Measurements from ENCODE around the gene ODC1. TPM values are rescaled to one million over a fixed set of nuclear protein-coding genes. Genes with fewer than 3 reads are reported as not detected.

The ODC1 gene
- total and polyA plus RNA-seq, 8 donors: 55.0 to 243 (median 214) TPM

- Histone ChIP-seq H3K36me3 (peaks cover 0 to 25% of the 10 kb centered on the region in 2 donors), H3K27ac (no peak overlapping the region), H3K27me3 (no peaks in the 10 kb centered on the region), H3K9me3 (no peaks in the 10 kb centered on the region), H3K4me1 (peaks cover 0 to 23% of the 10 kb centered on the region in 2 donors), H3K4me3 (no peak overlapping the region)
- no peak for DNase-seq
- no peak for TF ChIP-seq CTCF (IDR thresholded peaks at IDR 0.05)
- ATAC-seq: no peak
- intact Hi-C loops (cut with DNase I): no loop called here
Measured at GRCh38 chr2:10414591-10414990, 33.5 kb downstream of the ODC1 start.

DNA sequence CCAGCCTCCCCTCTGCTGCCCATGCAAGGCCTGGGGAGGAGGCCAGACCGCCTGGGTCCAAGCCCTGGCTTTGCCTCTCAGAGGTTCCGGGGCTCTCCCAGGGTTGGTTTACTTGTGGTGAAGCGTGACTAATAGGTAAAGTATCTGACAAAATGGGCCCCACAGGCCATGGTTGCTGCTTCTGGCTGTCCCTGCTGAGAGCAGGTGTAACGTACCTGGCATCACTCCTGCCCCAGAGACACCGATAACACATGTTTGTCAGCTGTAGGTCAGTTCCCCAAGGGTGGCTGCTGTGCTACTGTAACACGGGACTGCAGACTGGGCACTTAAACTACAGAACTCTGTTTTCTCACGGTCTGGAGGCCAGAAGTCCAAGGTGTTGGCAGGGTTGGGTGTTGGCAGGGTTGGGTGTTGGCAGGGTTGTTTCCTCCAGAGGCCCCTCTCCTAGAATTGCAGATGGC lies 34.1 kb downstream of the ODC1 start:
- no peak for TF ChIP-seq CTCF (IDR thresholded peaks at IDR 0.05)
- Histone ChIP-seq H3K9me3 (no peaks in the 10 kb centered on the region), H3K4me1 (peaks cover 0 to 29% of the 10 kb centered on the region in 2 donors), H3K27me3 (no peaks in the 10 kb centered on the region), H3K27ac (no peak overlapping the region), H3K4me3 (no peak overlapping the region), H3K36me3 (peaks cover 0 to 21% of the 10 kb centered on the region in 2 donors)
- ATAC-seq (peak; percentile 30), DNase-seq (peak in 1 of 4 donors; percentile 38)
- intact Hi-C loops (cut with DNase I): no loop called here

- ATAC-seq: no peak
- intact Hi-C loops (cut with DNase I): no loop called here
- Histone ChIP-seq H3K27ac (no peak overlapping the region), H3K4me3 (no peak overlapping the region), H3K27me3 (no peaks in the 10 kb centered on the region), H3K4me1 (peaks cover 3 to 34% of the 10 kb centered on the region in 2 donors), H3K36me3 (peaks cover 0 to 21% of the 10 kb centered on the region in 2 donors), H3K9me3 (no peaks in the 10 kb centered on the region)
- DNase-seq: no peak
- no peak for TF ChIP-seq CTCF (IDR thresholded peaks at IDR 0.05)
Measured at GRCh38 chr2:10413503-10413902, 34.6 kb downstream of the ODC1 start.

GRCh38 chr2:10412380-10412779 lies 35.7 kb downstream of the ODC1 start:
- no peak for TF ChIP-seq CTCF (IDR thresholded peaks at IDR 0.05)
- peaks cover 15 to 42% of the 10 kb centered on the region in 2 donors for H3K4me1 ChIP-seq
- H3K27ac ChIP-seq: no peak overlapping the region
- H3K36me3 ChIP-seq: peaks cover 0 to 21% of the 10 kb centered on the region in 2 donors
- DNase-seq: no peak
- ATAC-seq: no peak
- H3K27me3 ChIP-seq: no peaks in the 10 kb centered on the region
- H3K4me3 ChIP-seq: no peak overlapping the region
- intact Hi-C loops (cut with DNase I): no loop called here
- no peaks in the 10 kb centered on the region for H3K9me3 ChIP-seq

- no peak for TF ChIP-seq CTCF (IDR thresholded peaks at IDR 0.05)
- no peak overlapping the region for H3K27ac ChIP-seq
- peaks cover 0 to 21% of the 10 kb centered on the region in 2 donors for H3K36me3 ChIP-seq
- no peaks in the 10 kb centered on the region for H3K27me3 ChIP-seq
- no peaks in the 10 kb centered on the region for H3K9me3 ChIP-seq
- H3K4me3 ChIP-seq: no peak overlapping the region
- peaks cover 16 to 50% of the 10 kb centered on the region in 2 donors for H3K4me1 ChIP-seq
- no peak for ATAC-seq
- no peak for DNase-seq
- intact Hi-C loops (cut with DNase I): no loop called here
Measured at GRCh38 chr2:10411557-10411956, 36.6 kb downstream of the ODC1 start.
